HG03196 (cell line): ENCODE results near the gene EZH2.

ENCODE experiments used
- ATAC-seq: cut with Tn5 transposase; IDR thresholded peaks from one replicate; pipeline ENCODE4 v1.9.1; 2021; ENCODE audit not compliant: unreplicated experiment

Gene EZH2

DNA sequence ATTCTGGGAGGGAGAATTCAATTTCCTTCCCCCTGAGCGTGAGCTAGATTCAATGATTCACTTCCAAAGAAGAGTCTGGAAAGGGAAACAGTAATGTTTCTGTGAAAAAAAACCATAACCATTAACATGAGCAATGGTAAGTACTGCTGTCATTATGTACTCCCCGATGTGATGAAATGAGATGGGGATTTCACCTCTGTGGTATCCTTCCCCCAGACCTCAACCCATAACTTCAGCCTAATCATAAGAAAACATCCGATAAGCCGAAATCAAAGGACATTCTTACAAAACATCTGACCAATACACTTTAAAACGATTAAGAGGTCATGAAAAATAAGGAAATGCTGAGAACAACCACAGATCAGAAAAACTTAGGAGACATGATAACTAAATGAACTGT lies 27.2 kb downstream of the EZH2 start:
- no peak for ATAC-seq

DNA sequence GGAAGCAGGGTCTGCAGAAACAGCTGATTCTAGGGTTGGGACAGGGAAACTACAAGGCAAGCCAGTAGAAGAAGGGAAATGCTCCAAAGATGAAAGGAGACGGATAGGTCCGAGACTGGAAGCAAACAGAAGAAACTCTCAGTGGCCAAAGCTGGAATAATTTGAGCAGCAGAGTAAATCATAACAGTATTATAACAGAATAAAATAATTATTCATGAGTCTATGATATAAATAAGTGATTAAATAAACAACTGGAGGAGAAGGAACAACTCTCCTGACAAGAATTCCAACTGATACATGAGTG lies 27.6 kb downstream of the EZH2 start:
- ATAC-seq: no peak

DNA sequence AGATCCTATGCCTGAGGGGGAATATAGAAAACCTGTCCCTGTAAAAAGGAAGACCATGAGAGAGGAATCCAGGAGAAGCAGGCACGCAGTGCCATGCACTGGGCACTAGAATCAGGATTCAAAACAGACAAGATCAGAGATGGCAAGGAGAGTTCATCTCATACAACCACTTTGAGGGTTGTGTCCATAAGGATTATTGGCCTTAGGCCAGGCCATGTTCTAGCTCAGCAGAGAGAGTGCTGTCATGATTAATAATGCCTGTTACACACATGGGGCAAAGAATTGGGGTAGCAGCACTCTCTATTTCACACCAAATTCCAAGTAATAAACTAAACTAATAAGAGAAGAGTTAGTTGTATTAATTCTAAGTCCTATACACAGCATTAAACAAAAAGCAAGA lies 29.1 kb downstream of the EZH2 start:
- ATAC-seq: no peak

- ATAC-seq: no peak
Observed at GRCh38 chr7:148852272-148852671, 31.8 kb downstream of the EZH2 start.

- ATAC-seq: no peak
Observed at GRCh38 chr7:148850564-148850963, 33.5 kb downstream of the EZH2 start.

- ATAC-seq: no peak
Observed at GRCh38 chr7:148849393-148850098, 34.5 kb downstream of the EZH2 start.

GRCh38 chr7:148847815-148848734 lies 36.0 kb downstream of the EZH2 start:
- ATAC-seq: no peak

- ATAC-seq: no peak
Observed at GRCh38 chr7:148838905-148839304, 45.2 kb downstream of the EZH2 start.

DNA sequence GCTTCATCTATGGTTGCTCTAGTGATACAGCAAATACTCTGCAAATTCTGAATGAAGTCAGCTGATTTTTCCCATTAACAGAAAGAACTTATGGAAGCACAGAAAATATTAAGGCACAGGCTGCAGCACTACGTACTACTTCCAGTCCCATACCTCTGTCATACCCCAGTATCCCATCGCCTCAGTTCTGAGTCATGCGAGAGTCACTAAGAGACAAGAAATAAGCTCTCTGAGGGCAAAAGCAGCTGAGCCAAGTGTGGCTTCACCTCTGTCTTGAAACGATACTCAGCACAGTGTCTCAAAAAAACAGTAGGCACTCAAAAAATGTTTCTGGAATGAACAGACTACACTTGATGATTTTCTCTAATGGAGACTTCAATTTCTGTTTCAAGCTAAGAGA lies 48.2 kb downstream of the EZH2 start:
- no peak for ATAC-seq

DNA sequence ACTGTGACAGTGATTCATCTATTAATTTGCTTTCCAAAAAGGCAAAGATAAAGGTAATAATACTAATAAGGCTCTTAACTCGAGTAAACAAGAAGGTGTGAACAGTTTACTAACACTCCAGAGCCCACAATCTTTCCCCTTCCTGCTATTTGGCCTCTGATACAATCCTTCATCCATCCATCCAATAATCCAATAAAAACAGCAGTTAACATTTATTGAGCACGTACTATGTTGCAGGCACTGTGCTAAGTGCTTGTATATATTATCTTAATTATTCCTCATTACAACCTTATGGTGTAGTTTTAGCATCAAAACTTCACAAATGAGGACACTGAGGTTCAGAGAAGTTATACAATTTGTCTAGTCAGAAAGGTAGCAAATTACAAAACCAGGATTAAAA lies 49.5 kb downstream of the EZH2 start:
- no peak for ATAC-seq

DNA sequence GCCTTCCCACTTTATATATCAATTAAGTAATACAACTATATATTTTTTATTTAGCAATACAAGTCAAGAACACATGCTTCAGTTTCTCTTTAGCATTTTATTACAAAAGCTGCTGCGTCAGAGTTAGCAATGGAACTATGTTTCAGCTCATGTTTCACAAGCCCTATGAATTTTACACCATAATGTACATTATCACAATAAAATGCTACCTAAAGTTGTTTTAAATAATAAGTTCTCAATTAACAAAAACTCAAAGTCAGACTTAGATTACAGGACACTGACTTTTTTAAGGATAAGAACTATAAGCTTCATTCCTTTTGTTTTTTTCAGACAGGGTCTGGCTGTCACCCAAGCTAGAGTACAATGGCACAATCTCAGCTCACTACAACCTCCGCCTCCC lies 52.3 kb downstream of the EZH2 start:
- ATAC-seq: no peak

DNA sequence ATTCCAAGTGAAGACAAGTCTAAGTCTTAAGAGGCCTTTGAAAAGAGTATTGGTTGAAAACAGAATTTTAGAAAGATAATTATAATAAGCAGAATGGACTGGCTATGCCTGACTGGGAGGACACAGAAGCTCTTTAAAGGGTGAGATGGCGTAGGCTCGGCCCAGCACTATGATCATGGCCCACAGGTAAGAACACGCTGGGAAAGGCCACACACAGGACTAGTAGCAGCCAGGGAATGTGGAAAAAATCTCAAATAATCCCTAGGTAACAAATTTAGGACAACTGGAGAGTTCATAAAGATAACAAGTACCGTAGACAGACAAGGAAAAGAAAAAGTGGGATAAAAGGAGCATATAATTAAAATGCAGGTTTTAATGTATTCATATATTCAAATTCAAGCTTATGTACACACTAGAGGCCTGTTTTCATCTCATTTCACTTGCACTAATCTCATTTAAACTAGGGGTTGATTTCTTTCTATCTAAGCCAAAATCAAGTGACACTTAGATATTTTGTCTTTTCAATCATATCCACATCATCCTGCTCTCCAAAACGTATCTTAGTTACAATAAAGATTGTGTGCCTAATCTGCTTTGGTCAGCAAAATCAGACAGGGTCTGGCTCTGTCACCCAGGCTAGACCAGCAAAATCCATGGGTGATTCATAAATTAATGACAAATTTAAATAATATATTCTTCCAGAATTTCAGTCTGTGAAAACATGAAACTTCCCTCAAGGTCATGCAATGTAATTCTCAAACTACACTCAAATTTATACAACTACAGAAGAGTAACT lies 53.0 kb downstream of the EZH2 start:
- no peak for ATAC-seq

DNA sequence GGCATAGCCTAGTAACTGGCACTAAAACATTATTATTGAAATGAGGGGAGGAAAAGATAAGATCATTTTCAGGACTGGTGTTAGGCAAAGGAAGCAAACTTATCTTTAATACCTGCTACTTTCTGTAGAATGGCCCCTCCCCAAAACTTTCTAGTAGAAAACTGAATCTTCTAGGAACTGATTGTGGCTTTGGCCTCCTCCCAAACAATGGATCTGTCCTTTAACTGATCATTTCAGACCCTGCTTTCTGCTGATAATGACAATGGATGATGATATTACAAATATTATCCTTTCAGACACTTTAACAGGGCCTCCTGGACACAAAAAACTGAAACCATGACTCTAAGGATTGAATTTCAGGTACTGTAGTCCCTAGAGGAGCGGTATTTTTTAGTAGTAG lies 55.1 kb downstream of the EZH2 start:
- no peak for ATAC-seq

DNA sequence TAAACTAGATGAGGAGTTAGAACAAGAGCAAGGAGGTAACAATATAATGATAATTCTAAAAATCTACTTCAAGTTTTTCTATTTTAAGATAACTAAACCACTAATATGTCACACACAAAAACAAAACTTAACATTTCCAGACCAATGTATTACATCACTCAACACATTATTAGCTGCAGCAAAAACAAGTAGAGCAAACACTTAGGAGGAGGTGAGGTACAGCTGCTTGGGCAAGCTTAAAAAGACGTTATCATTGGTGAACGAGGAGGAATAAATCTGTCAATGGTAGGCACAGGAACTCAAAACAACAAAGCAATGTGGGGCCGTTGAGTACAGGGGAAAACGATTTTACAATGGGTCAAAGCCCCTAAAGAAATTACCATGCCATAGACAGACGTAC lies 58.8 kb downstream of the EZH2 start:
- no peak for ATAC-seq

- ATAC-seq: no peak
Observed at GRCh38 chr7:148824864-148825263, 59.2 kb downstream of the EZH2 start.

GRCh38 chr7:148821422-148821821 lies 62.7 kb downstream of the EZH2 start:
- no peak for ATAC-seq

DNA sequence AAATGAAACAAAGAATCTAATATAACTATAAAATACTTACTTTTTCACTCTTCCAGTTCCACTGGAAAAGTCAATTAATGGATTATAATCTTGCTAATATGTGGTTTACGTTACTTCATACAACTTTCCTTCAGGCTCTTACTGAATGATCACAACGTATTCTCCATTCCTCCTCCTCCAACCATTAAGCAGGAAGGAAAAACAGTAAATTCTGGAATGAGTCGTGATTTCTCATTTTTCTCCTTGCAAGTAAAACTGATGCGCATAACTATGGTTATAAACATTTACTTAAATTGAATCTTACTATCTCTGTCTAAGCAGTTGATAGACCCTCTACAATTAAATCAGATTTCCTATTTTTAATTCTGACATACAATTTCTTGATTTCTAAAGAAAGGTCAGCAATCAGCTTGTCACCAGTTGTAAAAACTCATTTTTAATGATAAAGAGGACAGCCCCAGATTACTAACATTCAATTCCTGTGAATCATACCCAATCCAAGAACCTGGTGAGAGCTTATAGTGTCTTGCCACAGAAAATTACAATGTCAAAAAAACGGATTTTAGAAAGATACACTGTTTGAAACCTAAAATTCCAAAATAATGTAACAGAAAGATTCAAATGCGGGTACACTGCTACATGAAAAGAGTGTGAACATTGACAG lies 64.3 kb downstream of the EZH2 start:
- no peak for ATAC-seq

GRCh38 chr7:148815612-148816011 lies 68.5 kb downstream of the EZH2 start:
- no peak for ATAC-seq

DNA sequence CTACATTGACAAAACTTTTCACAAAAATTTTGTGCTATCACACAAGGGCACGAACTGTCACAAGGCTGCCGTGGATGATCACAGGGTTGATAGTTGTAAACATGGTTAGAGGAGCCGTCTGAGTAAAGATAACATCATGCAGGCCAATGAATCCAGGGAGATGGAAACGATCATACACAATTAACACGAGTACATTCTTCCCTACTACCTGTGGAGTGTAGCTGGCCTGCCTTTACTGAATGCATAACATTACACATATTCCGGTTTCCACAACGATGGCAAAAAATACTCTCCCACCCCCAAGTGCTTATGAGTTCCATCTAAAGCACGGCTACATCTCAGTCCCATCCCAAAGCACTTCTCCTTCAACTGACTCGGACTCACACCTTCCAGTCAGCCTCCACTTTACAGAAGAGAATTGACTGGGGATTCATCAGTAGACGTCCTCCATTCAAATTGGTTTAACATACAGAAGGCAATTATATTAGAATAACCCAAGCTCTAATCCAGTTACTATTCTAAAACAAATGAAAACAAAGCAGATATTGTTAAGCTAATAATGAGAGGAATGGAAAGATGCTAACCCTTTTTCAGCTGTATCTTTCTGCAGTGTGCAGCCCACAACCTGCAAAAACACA lies 69.0 kb downstream of the EZH2 start:
- ATAC-seq: no peak

- ATAC-seq: no peak
Observed at GRCh38 chr7:148813890-148814289, 70.2 kb downstream of the EZH2 start.

- ATAC-seq: no peak
Observed at GRCh38 chr7:148811892-148812291, 72.2 kb downstream of the EZH2 start.
